Neural cell (in vitro differentiated cells): ENCODE measurements around the gene CYP21A2.
"Not testable (repeated sequence)": the region's sequence is repeated elsewhere in the genome, so short reads cannot be mapped to it uniquely, and the experiment has no call there.

Experiments used
- CTCF ChIP-seq: fragments of 450-650 bp; IDR thresholded peaks from 2 replicates; pipeline ENCODE4 v1.5.1; 2014; ENCODE audit warnings: antibody characterized with exemption, mild to moderate bottlenecking, moderate library complexity; ENCODE audit not compliant: poor library complexity, severe bottlenecking
- EP300 ChIP-seq: fragments of 450-650 bp; conservative IDR thresholded peaks from 2 replicates; pipeline ENCODE4 v1.6.1; 2014; ENCODE audit warnings: antibody characterized with exemption, mild to moderate bottlenecking, moderate library complexity; ENCODE audit not compliant: poor library complexity, severe bottlenecking
- EZH2 ChIP-seq: fragments of 200-600, 300-800 bp; shearing (Covaris generic), sonication (generic); IDR thresholded peaks from 2 replicates; pipeline ENCODE4 v1.6.1; 2014; ENCODE audit warnings: antibody characterized with exemption, low read length, borderline replicate concordance, mild to moderate bottlenecking; ENCODE audit not compliant: insufficient read depth, poor library complexity, severe bottlenecking
- MXI1 ChIP-seq: fragments of 450-650 bp; conservative IDR thresholded peaks from 2 replicates; pipeline ENCODE4 v1.6.1; 2014; ENCODE audit warnings: antibody characterized with exemption, mild to moderate bottlenecking; ENCODE audit not compliant: poor library complexity, severe bottlenecking
- POLR2AphosphoS5 ChIP-seq: IDR thresholded peaks from 2 replicates; pipeline ENCODE4 v1.6.1; 2012
- SMC3 ChIP-seq: fragments of 450-650 bp; conservative IDR thresholded peaks from 2 replicates; pipeline ENCODE4 v1.6.1; 2014; ENCODE audit warnings: antibody characterized with exemption, mild to moderate bottlenecking, moderate library complexity; ENCODE audit not compliant: poor library complexity
- TAF1 ChIP-seq: IDR thresholded peaks from 2 replicates; pipeline ENCODE4 v1.6.1; 2012; ENCODE audit warnings: low read depth

GRCh38 chr6:32067521-32067920 is 29.3 kb downstream of the CYP21A2 start:
- not testable (repeated sequence) for TF ChIP-seq POLR2AphosphoS5, CTCF, MXI1, EP300, TAF1, EZH2, SMC3
